ENCODE measurements around the gene LRMDA. TPM values are rescaled to one million over a fixed set of nuclear protein-coding genes. Genes with fewer than 3 reads are reported as not detected.
"Not testable (repeated sequence)": the region's sequence is repeated elsewhere in the genome, so short reads cannot be mapped to it uniquely, and the experiment has no call there.

LRMDA gene
- total RNA-seq, 6 experiments from 2014 or later: 0.32 TPM; not detected in 5

DNA sequence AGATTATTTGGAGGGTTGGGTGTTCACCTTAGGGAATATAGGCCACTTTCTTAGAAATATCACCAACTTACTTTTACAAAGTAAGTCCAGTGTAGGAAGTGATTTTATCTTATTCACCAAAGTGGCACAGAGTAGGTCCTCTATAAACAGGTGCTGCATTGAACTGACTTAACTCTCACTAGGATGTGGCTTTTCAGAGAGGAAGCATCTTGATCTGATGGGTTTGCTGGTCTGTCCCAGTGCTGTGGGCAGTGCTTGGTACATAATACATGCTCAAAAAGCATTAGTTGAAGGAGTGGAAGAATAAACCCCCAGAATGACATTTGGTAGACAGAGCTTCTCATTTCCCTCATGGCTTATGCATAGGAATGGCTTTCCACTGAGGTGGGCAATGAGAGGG lies 334.7 kb downstream of the LRMDA start:
- Mint-ChIP-seq H3K36me3 (ENCODE audit: low read depth) (no peaks in the 10 kb centered on the region), H3K4me1 (ENCODE audit: low read depth) (peaks cover 17% of the 10 kb centered on the region), H3K9me3 (no peaks in the 10 kb centered on the region; the same call in 1 of the 2 replicates), H3K27me3 (ENCODE audit: insufficient read depth) (peaks cover 20% of the 10 kb centered on the region), H3K4me3 (no peak overlapping the region), H3K27ac (no peak overlapping the region)
- no peak for DNase-seq
- TF ChIP-seq, protein P1, sequence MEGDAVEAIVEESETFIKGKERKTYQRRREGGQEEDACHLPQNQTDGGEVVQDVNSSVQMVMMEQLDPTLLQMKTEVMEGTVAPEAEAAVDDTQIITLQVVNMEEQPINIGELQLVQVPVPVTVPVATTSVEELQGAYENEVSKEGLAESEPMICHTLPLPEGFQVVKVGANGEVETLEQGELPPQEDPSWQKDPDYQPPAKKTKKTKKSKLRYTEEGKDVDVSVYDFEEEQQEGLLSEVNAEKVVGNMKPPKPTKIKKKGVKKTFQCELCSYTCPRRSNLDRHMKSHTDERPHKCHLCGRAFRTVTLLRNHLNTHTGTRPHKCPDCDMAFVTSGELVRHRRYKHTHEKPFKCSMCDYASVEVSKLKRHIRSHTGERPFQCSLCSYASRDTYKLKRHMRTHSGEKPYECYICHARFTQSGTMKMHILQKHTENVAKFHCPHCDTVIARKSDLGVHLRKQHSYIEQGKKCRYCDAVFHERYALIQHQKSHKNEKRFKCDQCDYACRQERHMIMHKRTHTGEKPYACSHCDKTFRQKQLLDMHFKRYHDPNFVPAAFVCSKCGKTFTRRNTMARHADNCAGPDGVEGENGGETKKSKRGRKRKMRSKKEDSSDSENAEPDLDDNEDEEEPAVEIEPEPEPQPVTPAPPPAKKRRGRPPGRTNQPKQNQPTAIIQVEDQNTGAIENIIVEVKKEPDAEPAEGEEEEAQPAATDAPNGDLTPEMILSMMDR (IDR thresholded peaks at IDR 0.05): no peak

DNA sequence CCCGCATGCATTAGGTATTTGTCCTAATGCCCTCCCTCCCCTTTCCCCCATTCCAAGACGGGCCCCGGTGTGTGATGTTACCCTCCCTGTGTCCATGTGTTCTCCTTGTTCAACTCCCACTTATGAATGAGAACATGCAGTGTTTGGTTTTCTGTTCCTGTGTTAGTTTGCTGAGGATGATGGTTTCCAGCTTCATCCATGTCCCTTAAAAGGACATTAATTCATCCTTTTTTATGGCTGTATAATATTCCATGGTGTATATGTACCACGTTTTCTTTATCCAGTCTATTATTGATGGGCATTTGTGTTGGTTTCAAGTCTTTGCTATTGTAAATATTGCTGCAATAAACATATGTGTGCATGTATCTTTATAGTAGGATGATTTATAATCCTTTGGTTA lies 335.3 kb downstream of the LRMDA start:
- not testable (repeated sequence) for H3K36me3 Mint-ChIP-seq (ENCODE audit: low read depth); DNase-seq; H3K9me3 Mint-ChIP-seq; H3K4me3 Mint-ChIP-seq; H3K27ac Mint-ChIP-seq
- Mint-ChIP-seq H3K4me1 (ENCODE audit: low read depth) (peaks cover 23% of the 10 kb centered on the region), H3K27me3 (ENCODE audit: insufficient read depth) (peaks cover 18% of the 10 kb centered on the region)

DNA sequence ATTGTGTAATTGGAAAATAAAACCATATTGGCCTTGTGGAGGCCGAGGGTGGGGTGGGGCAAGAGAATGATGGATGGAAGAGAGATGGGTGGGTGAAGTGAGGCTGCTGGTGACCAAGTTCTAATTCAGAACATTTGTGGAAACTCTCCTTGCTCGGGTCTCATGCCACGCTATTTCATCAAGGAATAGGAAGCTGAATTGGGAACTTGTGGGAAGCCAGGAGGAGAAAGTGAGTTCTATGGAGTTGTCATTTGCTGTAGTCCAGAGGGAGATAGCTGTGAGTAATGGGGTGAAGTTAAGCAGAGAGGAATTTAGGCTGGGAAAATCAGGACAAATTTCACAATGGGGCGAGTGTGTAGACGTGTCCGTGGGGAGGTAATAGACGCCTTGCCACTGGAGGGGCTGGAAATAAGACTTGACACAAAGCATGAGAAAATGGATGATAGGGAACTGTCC lies 339.2 kb downstream of the LRMDA start:
- H3K27me3 Mint-ChIP-seq (ENCODE audit: insufficient read depth): peaks cover 11% of the 10 kb centered on the region
- no peak for DNase-seq
- no peak overlapping the region for H3K27ac Mint-ChIP-seq

DNA sequence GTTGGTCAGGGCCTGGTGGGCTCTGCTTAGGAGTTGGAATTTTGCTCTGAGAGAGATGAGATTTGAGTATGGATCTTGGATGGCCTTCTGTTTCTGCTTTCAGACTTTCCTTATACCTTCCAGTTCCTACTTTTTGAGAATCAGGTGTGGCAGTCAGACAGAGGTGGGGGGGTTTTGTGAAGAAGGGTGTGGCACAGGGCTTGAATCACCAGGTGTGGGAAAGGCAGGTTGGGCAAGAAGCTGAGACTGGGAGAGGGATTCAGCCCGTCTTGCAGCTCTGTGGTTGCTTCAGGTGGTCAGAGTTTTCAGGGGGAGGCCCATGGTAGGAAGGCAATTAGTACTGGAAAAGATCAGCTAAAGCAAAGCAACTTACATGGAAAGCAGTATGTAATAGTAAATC lies 340.2 kb downstream of the LRMDA start:
- no peak for DNase-seq
- Mint-ChIP-seq H3K36me3 (ENCODE audit: low read depth) (no peaks in the 10 kb centered on the region), H3K9me3 (no peaks in the 10 kb centered on the region; the same call in 1 of the 2 replicates), H3K4me3 (peak overlapping the region; percentile 72), H3K4me1 (ENCODE audit: low read depth) (peaks cover 30% of the 10 kb centered on the region), H3K27me3 (ENCODE audit: insufficient read depth) (peaks cover 8% of the 10 kb centered on the region), H3K27ac (peak overlapping the region; percentile 25; the same call in 1 of the 2 replicates)
- TF ChIP-seq, protein P1 (IDR thresholded peaks at IDR 0.05): no peak

More for the DNA sequence above, 339.2 kb downstream of the LRMDA start:
- Mint-ChIP-seq H3K9me3 (no peaks in the 10 kb centered on the region; the same call in 1 of the 2 replicates), H3K36me3 (ENCODE audit: low read depth) (no peaks in the 10 kb centered on the region), H3K4me3 (no peak overlapping the region; the same call in 1 of the 2 replicates), H3K4me1 (ENCODE audit: low read depth) (peaks cover 30% of the 10 kb centered on the region)
- TF ChIP-seq, protein P1 (IDR thresholded peaks at IDR 0.05): no peak

DNA sequence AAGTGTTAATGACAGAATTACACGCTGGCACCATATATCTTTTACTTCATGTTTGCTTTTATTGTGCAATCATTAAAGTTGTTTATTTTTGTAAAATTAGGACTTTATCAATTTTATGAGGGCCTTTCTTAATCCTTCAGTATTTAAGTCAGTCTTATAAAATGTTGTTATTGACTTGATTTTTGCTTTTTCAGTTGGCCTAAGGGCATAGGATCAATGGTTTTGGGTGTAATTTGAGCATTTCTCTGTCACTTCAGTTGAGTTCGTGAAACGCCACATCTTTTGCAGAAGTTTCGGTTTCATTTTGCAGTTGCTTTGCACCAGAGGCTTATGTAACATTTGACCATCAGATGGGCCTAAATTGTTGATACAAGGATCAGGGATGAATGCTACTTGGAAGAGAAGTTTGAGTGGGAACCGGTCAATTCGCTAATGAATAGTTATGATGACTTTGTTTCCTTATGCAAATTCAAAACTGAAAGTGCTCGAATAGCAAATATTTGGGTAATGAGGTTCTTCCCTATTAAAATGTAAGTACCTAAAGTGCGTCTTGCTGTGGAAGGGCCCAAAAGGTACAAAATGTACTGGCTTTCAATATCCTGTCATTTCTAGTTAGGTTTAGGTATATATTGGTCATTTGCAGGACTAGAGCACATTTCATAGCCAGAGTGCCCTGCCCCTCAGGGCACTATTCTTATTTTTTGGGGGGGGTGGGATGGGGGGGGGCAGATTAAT lies 340.9 kb downstream of the LRMDA start:
- no peaks in the 10 kb centered on the region; the same call in 1 of the 2 replicates for H3K9me3 Mint-ChIP-seq
- no peaks in the 10 kb centered on the region for H3K36me3 Mint-ChIP-seq (ENCODE audit: low read depth)
- H3K27me3 Mint-ChIP-seq (ENCODE audit: insufficient read depth): peaks cover 8% of the 10 kb centered on the region
- DNase-seq: no peak
- TF ChIP-seq, protein P1 (IDR thresholded peaks at IDR 0.05): no peak
- peak overlapping the region; percentile 83 for H3K4me3 Mint-ChIP-seq
- H3K4me1 Mint-ChIP-seq (ENCODE audit: low read depth): peaks cover 30% of the 10 kb centered on the region
- H3K27ac Mint-ChIP-seq: peak overlapping the region; percentile 6; the same call in 1 of the 2 replicates

DNA sequence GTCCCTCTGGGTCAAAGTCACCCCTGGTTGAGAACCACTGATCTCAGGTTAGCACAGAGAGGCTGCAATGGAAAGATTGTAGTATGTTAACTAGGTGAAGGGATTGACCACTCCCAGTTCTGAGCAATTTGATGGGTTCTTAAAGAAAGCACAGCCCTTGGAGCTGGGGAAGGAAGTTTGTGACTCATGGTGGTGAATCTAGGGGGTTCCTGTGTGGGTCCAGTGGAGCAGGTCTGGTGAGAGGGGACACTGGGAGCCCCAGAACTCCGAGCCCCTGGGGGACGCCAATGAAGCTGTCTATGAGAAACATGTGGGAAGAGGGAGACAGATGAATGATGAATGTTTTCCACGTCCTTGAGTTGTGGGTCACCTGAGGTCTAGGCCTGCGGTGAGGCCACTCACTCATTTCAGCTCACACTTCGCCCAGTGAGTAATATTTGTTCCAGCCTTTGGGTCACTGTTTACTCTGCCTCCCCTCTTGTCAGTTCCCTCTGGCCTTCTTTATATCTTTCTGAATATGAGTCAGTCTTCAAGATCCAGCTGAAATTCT lies 341.9 kb downstream of the LRMDA start:
- Mint-ChIP-seq H3K4me1 (ENCODE audit: low read depth) (peaks cover 30% of the 10 kb centered on the region), H3K9me3 (no peaks in the 10 kb centered on the region), H3K36me3 (ENCODE audit: low read depth) (no peaks in the 10 kb centered on the region), H3K4me3 (peak overlapping the region; percentile 46; the same call in 1 of the 2 replicates), H3K27me3 (ENCODE audit: insufficient read depth) (peaks cover 8% of the 10 kb centered on the region), H3K27ac (peak overlapping the region; percentile 58; the same call in 1 of the 2 replicates)
- TF ChIP-seq, protein P1 (IDR thresholded peaks at IDR 0.05): no peak
- peak; percentile 25 for DNase-seq
